ENCODE measurements around the gene MAGT1. TPM values are rescaled to one million over a fixed set of nuclear protein-coding genes. Genes with fewer than 3 reads are reported as not detected.
"Not testable (repeated sequence)": the region's sequence is repeated elsewhere in the genome, so short reads cannot be mapped to it uniquely, and the experiment has no call there.

MAGT1 gene
- 10 to 100 TPM; 54.3 to 56.1 TPM for total RNA-seq

GRCh38 chrX:77894921-77895886 lies at the start of gene MAGT1:
TSS of gene MAGT1 (minus strand) at chrX:77895435. CDS start at chrX:77895410, 25 bp downstream.
- TF ChIP-seq CTCF (IDR thresholded peaks at IDR 0.05), result no peak
- Histone ChIP-seq H3K4me1 (ENCODE audit: control insufficient read depth in 1 of 2, low read depth in 2 of 2) (peaks cover 4 to 22% of the 10 kb centered on the region in 2 donors), H3K27ac (peak within 1 kb of the TSS; percentile 92 to 95), H3K36me3 (no peaks in the 10 kb centered on the region), H3K9me3 (no peaks in the 10 kb centered on the region), H3K27me3 (replicated peaks; ENCODE audit: insufficient read depth) (no peaks in the 10 kb centered on the region), H3K4me3 (peak within 1 kb of the TSS; percentile 93)
- peak; percentile 75 for DNase-seq (ENCODE audit: low spot score)
- peak; percentile 85 for ATAC-seq (ENCODE audit: insufficient number of reproducible peaks, low FRiP score, low read depth)

- not testable (repeated sequence) for DNase-seq (ENCODE audit: low spot score); H3K4me1 ChIP-seq (ENCODE audit: control insufficient read depth in 1 of 2, low read depth in 2 of 2); H3K36me3 ChIP-seq; H3K27ac ChIP-seq; H3K27me3 ChIP-seq (replicated peaks; ENCODE audit: insufficient read depth); ATAC-seq (ENCODE audit: insufficient number of reproducible peaks, low FRiP score, low read depth); H3K9me3 ChIP-seq; H3K4me3 ChIP-seq
These were observed 49.8 kb upstream of the MAGT1 start for GRCh38 chrX:77945031-77945430.

- no peak for ATAC-seq (ENCODE audit: insufficient number of reproducible peaks, low FRiP score, low read depth)
- Histone ChIP-seq H3K27ac (no peak overlapping the region), H3K36me3 (no peaks in the 10 kb centered on the region), H3K4me3 (no peak overlapping the region), H3K4me1 (ENCODE audit: control insufficient read depth in 1 of 2, low read depth in 2 of 2) (peaks cover 0 to 22% of the 10 kb centered on the region in 2 donors), H3K27me3 (replicated peaks; ENCODE audit: insufficient read depth) (no peaks in the 10 kb centered on the region), H3K9me3 (no peaks in the 10 kb centered on the region)
- no peak for TF ChIP-seq CTCF (IDR thresholded peaks at IDR 0.05)
- DNase-seq (ENCODE audit: low spot score), result no peak
These were observed 42.9 kb upstream of the MAGT1 start for GRCh38 chrX:77938083-77938680.

GRCh38 chrX:77937291-77937690 lies 42.1 kb upstream of the MAGT1 start:
- no peak for TF ChIP-seq CTCF (IDR thresholded peaks at IDR 0.05)
- H3K4me3 ChIP-seq, result no peak overlapping the region
- H3K27ac ChIP-seq, result no peak overlapping the region
- DNase-seq (ENCODE audit: low spot score) (no peak), ATAC-seq (ENCODE audit: insufficient number of reproducible peaks, low FRiP score, low read depth) (no peak)
- no peaks in the 10 kb centered on the region for H3K36me3 ChIP-seq
- peaks cover 0 to 22% of the 10 kb centered on the region in 2 donors for H3K4me1 ChIP-seq (ENCODE audit: control insufficient read depth in 1 of 2, low read depth in 2 of 2)
- H3K27me3 ChIP-seq (replicated peaks; ENCODE audit: insufficient read depth), result no peaks in the 10 kb centered on the region
- no peaks in the 10 kb centered on the region for H3K9me3 ChIP-seq

- Histone ChIP-seq H3K36me3 (no peaks in the 10 kb centered on the region), H3K4me3 (no peak overlapping the region), H3K9me3 (no peaks in the 10 kb centered on the region), H3K4me1 (ENCODE audit: control insufficient read depth in 1 of 2, low read depth in 2 of 2) (peaks cover 0 to 22% of the 10 kb centered on the region in 2 donors), H3K27me3 (replicated peaks; ENCODE audit: insufficient read depth) (no peaks in the 10 kb centered on the region), H3K27ac (peak overlapping the region in 1 of 2 donors; percentile 11)
- ATAC-seq (ENCODE audit: insufficient number of reproducible peaks, low FRiP score, low read depth) (no peak), DNase-seq (ENCODE audit: low spot score) (no peak)
- no peak for TF ChIP-seq CTCF (IDR thresholded peaks at IDR 0.05)
These were observed 41.1 kb upstream of the MAGT1 start for GRCh38 chrX:77936299-77936698.

Data from thoracic aorta (tissue), 2 donors.